Measurements from ENCODE around the gene GNG12.

- TF ChIP-seq, protein P1, sequence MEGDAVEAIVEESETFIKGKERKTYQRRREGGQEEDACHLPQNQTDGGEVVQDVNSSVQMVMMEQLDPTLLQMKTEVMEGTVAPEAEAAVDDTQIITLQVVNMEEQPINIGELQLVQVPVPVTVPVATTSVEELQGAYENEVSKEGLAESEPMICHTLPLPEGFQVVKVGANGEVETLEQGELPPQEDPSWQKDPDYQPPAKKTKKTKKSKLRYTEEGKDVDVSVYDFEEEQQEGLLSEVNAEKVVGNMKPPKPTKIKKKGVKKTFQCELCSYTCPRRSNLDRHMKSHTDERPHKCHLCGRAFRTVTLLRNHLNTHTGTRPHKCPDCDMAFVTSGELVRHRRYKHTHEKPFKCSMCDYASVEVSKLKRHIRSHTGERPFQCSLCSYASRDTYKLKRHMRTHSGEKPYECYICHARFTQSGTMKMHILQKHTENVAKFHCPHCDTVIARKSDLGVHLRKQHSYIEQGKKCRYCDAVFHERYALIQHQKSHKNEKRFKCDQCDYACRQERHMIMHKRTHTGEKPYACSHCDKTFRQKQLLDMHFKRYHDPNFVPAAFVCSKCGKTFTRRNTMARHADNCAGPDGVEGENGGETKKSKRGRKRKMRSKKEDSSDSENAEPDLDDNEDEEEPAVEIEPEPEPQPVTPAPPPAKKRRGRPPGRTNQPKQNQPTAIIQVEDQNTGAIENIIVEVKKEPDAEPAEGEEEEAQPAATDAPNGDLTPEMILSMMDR (IDR thresholded peaks at IDR 0.05): no peak
- TF ChIP-seq POLR2AphosphoS5 (IDR thresholded peaks at IDR 0.05) (no peak), POLR2A (IDR thresholded peaks at IDR 0.05) (no peak), EP300 (IDR thresholded peaks at IDR 0.05) (no peak)
These were observed 155.9 kb downstream of the GNG12 start for GRCh38 chr1:67677408-67677807.
